GM18867 (cell line): ENCODE data around the gene SOX10.

Source experiments
- ATAC-seq: cut with Tn5 transposase; IDR thresholded peaks from one replicate; pipeline ENCODE4 v1.9.1; 2021; ENCODE audit warnings: mild to moderate bottlenecking, moderate library complexity; ENCODE audit not compliant: unreplicated experiment

SOX10 gene

DNA sequence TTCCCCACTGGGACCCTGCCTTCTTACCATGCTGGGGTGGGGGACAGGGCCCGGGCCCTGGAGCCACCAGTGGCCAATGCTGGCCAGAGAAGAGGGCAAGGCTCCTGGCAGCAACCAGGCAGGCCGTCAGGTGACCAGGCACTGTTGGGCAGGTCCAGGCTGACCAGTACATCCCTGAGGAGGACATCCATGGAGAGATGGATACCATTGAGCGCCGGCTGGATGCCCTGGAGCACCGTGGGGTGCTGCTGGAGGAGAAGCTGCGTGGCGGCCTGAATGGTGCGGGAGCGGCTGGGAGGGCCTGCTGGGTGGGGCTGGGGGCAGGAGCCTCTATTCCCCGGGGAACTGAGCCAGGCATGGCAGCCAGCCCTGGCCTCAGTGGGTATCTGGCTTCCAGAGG is 52.0 kb downstream of the SOX10 start:
- ATAC-seq, result no peak

DNA sequence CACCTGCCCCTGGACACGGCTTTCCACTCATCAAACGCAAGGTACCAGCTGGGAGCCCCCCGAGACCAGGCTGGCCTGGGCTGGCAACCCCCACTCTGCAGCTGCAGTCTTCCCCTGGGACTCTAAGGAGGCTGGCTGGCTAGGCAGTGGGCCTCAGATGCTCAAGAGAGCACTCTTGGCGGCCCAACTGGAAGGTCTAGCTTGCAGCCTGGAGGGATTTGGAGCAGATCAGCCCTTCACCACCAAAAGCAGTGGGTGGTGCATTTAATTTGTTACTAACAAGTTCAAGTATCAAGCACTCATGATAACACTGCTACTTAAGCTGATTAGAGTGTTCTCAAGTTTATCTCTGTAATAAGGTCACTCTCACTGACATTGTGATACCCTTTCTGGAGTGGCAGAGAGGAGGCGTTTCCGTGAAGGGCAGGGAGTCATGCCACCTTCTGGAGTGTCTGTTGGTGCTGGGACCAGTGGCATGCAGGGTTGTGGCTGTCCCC is 52.4 kb downstream of the SOX10 start:
- ATAC-seq, result no peak

DNA sequence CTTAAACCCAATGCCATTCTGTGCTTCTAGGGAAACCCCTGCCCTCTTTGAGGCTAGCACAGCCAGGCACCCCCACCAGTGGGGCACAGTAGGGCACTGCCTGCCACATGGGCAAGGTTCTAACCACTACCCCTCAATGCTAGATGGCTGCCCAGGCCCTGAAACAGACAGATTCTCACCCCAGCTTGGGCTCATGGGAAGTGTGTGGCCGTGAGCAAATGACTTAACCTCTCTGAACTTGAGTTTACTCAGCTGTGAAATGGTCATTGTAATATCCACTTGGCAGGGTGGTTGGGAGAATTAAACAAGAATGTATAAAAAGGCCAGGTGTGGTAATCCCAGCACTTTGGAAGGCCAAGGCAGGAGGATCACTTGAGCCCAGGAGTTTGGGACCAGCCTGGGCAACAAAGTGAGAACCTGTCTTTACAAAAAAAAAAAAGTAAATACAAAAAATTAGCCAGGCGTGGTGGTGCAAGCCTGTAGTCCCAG is 53.4 kb downstream of the SOX10 start:
- ATAC-seq, result no peak

DNA sequence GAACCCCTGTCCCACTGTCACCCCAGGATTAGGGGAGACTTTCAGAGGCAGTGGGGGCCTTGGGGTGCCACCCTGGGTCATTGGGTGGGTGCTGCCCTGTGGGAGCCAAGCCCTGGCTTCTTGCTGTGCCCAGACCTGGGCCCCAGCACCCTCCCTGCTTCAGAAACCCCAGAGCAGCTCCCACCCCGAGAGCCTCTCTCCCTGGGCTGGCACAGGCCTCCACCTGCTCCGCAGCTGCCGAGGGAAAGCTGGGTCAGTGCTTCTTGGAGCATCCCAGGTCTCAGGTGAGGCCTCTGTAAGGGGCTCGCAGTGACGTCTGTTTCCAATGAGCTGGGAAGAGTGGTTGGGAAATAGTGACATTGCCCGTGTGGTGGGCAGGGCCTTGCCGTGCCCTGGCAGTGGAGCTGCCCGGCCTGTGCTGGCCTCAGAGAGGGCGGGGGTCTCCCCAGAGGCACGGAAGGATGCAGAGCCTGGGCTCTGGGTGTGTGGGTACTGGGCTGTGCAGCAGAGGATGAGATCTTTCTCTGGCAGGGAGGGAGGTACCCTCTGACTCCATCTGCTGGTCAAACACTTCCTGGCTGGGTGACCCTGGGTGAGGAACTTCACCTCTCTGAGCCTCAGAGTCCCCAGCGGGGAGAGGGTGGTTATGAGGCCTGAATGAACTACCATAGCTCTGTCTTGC is 53.9 kb downstream of the SOX10 start:
- no peak for ATAC-seq

DNA sequence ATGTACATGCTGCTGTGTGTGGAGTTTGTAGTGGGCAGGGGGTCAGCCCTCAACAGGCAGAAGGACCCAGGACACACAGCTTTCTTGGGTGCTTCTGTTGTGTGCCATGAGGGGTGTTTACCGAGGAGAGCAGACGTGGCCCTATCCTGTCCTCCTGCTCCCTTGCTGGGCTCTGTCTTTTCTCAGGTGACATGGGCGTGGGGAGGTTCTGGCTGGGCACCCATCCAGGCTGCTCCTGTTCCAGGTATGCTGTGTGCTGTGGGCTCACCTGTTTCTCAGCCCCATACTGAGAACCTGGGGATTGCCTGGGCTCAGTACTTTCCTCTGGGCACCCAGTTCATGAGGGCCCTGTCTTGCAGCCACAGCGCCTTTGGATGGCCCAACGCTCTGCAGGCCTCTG is 55.0 kb downstream of the SOX10 start:
- ATAC-seq, result no peak

DNA sequence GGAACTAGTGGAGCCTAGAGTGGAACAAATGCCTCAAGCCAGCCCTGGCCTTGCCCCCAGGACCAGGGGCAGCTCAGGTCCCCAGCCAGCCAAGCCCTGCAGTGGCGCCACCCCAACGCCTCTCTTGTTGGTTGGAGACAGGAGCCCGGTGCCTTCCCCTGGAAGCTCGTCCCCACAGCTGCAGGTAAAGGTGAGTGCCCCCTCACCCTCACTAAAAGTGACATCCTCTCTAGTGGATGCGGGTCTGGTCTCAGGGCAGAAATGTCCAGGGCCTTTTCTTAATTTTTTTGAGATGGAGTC is 56.8 kb downstream of the SOX10 start:
- no peak for ATAC-seq

DNA sequence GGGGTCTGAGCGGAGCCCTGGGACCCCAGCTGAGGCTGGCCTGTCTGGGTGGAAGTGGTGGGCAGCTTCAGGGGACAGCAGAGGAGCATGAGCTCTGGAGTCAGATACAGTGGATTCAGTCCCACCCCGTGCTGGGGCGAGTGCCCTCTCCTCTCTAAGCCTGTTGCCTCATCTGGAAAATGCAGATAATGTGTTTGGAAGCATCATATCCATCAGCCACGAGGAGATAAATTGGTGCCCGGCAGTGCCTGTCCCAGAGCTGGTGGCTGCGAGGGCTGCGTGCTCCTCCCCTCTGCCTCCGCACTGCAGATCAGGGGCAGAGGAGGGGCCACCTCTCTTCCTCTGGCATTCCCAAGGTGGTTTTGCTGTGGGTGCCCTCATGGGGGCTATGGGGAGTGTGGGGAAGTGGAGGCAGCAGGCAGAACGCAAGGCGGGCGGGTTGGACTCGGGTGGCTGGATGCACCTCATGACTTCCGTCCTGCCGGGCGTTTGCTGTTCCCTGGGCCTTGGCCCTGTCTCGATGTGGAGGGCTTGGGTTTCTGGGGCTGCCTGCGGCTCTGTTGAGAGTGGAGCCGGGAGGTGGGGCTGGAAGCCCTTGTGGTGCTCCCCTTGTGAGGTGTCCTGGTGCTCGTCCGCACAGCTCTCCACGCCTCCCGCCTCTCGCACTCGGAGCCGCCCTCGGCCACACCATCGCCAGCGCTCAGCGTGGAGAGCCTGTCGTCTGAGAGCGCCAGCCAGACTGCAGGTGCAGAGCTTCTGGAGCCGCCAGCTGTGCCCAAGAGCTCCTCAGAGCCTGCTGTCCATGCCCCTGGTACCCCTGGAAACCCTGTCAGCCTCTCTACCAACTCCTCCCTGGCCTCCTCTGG is 57.4 kb downstream of the SOX10 start:
- ATAC-seq, result no peak

DNA sequence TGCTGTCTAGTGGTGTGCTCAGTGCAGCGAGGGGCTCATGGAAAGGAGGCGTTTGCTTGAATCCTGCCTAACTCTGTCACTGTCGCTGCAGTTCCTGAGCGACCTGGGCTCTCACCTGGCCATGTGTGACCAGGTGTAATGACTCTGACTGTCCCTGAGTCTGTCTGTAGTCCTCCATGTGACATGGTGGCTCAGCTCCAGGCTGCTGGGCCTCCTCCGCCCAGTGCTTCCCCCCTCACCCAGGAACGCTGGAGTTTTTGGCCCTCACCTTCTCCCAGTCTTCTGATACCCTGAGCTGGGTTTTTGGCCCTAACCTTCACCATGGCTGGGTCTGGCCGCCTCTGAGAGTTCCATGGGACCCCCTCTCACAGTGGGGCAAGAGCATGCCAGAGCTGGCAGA is 58.0 kb downstream of the SOX10 start:
- ATAC-seq, result no peak

DNA sequence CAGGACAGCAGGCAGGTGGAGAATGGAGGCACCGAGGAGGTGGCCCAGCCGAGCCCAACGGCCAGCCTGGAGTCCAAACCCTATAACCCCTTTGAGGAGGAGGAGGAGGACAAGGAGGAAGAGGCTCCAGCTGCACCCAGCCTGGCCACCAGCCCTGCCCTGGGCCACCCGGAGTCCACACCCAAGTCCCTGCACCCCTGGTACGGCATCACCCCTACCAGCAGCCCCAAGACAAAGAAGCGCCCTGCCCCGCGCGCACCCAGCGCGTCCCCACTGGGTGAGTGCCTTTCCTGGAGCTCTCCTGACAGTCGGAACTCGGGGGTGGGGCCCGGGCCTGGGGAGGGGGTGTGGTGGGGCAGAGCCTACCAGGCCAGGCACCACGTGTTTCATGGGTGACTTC is 58.6 kb downstream of the SOX10 start:
- ATAC-seq, result no peak

DNA sequence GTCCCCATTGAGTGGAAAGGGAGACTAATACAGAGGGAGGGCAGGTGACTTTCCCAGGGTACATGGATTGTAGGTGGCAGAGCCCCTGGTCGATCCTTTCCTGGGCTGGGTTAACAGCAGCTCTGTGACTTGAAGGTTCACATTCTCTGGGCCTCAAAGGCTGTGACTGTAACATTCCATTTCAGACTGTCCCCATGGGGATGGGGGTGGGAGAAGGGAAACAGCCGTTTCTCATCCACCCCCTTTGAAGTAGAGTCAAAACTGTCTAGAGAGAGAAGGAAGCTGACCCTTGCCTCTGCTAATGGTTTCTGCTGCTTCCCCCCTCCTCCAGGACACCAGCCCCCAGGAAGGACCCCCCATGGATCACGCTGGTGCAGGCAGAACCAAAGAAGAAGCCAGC is 59.0 kb downstream of the SOX10 start:
- ATAC-seq, result no peak

DNA sequence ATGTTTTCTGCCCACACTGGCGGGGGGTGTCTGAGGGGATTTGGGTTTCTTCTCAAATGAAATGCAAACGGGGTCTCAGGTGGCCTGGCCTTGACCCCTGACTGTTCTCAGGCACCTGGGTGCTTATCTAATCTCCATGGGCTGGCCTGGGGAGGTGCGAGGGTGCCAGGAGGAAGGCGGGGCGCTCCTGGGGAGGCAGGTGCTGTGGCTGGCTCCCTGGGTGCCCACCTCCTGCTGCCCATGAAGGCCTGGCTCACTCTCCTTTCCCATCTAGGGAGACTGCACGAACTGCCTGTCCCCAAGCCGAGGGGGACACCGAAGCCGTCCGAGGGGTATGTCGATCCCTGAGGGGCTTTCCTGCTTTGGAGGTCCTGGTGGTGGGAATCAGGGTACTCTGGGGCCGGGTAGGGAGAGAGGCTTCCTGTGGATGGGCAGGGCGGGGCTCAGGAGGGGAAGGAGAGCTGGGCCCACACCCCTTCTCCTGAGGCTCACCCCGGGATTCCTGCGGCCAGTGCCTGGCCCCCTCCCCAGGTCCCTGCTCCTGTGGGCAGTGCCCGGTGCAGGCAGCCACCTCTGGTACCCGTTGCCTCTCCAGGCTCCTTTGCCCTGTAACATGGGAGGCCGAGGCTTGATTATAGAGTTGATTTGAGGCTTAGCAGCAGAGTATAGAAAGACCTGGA is 59.8 kb downstream of the SOX10 start:
- ATAC-seq, result no peak

DNA sequence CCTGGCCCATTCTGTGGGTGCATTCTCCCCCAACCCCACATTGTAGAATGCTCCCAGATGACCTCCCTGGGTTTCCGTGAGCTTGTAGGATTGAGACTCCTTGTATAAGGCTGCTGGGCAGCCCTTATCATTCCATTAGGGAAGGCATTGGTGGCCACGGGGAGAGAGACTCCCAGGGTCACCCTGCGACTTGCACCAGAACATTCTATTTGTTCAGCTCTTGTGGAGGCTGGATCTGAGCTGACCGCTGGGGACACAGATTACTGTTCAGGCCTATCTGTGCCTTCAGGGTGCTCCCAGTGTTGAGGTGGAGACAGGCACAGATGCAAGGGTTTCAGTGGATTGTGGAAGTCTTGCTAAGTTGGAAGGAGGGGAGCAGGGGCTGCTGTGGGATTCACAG is 60.4 kb downstream of the SOX10 start:
- ATAC-seq, result no peak
